GM06990 (cell line): ENCODE results near the gene UBXN11.
A peak's percentile ranks its signal among the peaks of the same experiment; 100 is the strongest.

Experiments used
- DNase-seq: peaks from one replicate; pipeline ENCODE4 v3.0.0-alpha.2; 2011; ENCODE audit not compliant: insufficient read length; ENCODE audit errors: extremely low read depth
- H3K27me3 ChIP-seq: replicated peaks from 2 replicates; pipeline ENCODE4 v1.6.0; 2011; ENCODE audit warnings: low read length; ENCODE audit not compliant: control insufficient read depth, insufficient read depth
- H3K36me3 ChIP-seq: 2 replicates; pipeline ENCODE4 v1.5.1; 2011; ENCODE audit warnings: low read length; ENCODE audit not compliant: control insufficient read depth, insufficient read depth
- H3K4me3 ChIP-seq: replicated peaks from 2 replicates; pipeline ENCODE4 v1.5.1; 2011; ENCODE audit warnings: low read depth, mild to moderate bottlenecking, control low read depth, low read length
- TF ChIP-seq, protein P1 (sequence below): IDR thresholded peaks from 2 replicates; pipeline ENCODE4 v1.5.1; 2011; ENCODE audit warnings: low read length, control low read depth, mild to moderate bottlenecking, inconsistent platforms; ENCODE audit not compliant: insufficient read depth, poor library complexity, severe bottlenecking

The UBXN11 gene

DNA sequence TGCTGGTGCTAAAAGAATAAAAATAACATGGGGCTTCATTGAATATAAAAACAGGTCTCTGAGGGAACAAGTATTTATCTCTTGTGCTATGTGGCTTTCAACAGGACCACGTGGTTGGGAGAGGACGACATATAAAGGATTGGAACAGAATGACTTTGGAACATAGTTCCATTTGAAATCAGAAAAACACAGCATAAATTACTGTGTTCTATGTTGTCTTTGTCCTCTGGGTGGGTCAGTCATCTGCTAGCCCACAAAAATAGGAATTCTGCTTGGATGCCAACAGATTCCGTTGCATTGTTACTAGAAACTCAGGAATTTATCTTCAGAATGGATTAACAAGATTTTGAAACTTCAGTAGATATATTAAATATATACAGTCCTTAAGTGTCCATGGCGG, 66.5 kb downstream of the UBXN11 start:
- DNase-seq: no peak

DNA sequence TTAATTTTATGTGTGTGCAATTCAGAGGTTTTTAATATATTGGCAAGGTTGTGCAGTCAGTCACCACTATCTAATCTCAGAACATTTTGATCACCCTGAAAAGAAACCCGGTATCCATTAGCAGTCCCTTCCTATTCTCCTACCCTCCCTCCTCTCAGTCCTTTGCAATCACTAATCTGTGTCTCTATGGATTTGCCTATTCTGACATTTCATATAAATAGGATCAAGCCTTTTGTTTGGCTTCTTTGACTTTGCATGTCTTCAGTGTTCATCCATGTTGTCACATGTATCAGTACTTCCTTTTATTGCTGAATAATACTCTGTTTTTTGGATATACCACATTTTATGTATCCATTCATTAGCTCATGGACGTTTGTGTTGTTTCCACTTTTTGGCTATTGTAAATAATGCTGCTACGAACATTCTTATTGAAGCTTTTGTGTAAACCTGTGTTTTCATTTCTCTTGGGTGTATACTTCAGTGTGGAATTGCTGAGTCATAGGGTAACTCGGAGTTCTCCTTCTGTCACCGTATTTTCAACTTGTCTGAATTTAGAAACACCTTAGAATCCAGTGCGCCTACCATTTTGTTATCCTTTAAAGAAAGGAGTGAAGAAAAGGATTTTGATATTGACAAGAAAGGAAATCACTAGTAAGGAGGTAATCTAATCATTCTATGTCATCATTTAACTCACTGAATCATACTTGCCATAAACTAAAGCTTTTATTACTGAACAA, 69.0 kb downstream of the UBXN11 start:
- Histone ChIP-seq H3K27me3 (no peaks in the 10 kb centered on the region), H3K4me3 (0 out of 2 replicates have a peak overlapping the region, but pooled peaks have one; percentile 7), H3K36me3 (no peaks in the 10 kb centered on the region)
- DNase-seq: no peak
- TF ChIP-seq, protein P1, sequence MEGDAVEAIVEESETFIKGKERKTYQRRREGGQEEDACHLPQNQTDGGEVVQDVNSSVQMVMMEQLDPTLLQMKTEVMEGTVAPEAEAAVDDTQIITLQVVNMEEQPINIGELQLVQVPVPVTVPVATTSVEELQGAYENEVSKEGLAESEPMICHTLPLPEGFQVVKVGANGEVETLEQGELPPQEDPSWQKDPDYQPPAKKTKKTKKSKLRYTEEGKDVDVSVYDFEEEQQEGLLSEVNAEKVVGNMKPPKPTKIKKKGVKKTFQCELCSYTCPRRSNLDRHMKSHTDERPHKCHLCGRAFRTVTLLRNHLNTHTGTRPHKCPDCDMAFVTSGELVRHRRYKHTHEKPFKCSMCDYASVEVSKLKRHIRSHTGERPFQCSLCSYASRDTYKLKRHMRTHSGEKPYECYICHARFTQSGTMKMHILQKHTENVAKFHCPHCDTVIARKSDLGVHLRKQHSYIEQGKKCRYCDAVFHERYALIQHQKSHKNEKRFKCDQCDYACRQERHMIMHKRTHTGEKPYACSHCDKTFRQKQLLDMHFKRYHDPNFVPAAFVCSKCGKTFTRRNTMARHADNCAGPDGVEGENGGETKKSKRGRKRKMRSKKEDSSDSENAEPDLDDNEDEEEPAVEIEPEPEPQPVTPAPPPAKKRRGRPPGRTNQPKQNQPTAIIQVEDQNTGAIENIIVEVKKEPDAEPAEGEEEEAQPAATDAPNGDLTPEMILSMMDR: no peak

More for the DNA sequence above, 66.5 kb downstream of the UBXN11 start:
- TF ChIP-seq, protein P1: no peak
- Histone ChIP-seq H3K36me3 (peaks cover 4% of the 10 kb centered on the region), H3K4me3 (no peak overlapping the region), H3K27me3 (no peaks in the 10 kb centered on the region)

GRCh38 chr1:26234644-26235370, 71.6 kb downstream of the UBXN11 start:
- DNase-seq: no peak
- TF ChIP-seq, protein P1: peak; percentile 24
- Histone ChIP-seq H3K36me3 (no peaks in the 10 kb centered on the region), H3K4me3 (peak overlapping the region; percentile 82), H3K27me3 (no peaks in the 10 kb centered on the region)

- no peaks in the 10 kb centered on the region for H3K36me3 ChIP-seq
- H3K27me3 ChIP-seq: no peaks in the 10 kb centered on the region
- TF ChIP-seq, protein P1: peak; percentile 94
- peak within 1 kb of the TSS; percentile 82 for H3K4me3 ChIP-seq
- peak; percentile 97 for DNase-seq
These were observed 72.4 kb downstream of the UBXN11 start, which contains the start of gene CEP85 for GRCh38 chr1:26233903-26234643. CEP85 (plus strand) TSS chr1:26234200; CDS start chr1:26239784, 5,584 bp downstream.
